Astrocyte of the cerebellum (primary cell): ENCODE results near the gene SRMS.

Experiments used
- DNase-seq: peaks from one replicate; pipeline ENCODE4 v3.0.0-alpha.2; 2011; ENCODE audit warnings: low read depth
- H3K4me3 ChIP-seq: 2 replicates; pipeline ENCODE4 v1.5.1; 2011; ENCODE audit warnings: mild to moderate bottlenecking, low read depth, low read length, moderate library complexity
- CTCF ChIP-seq: IDR thresholded peaks from 2 replicates; pipeline ENCODE4 v1.5.1; 2012; ENCODE audit warnings: low read length, low read depth, moderate library complexity, mild to moderate bottlenecking; ENCODE audit errors: missing control alignments
- in situ Hi-C: cut with HindIII; loops from 2 replicates; pipeline ENCODE4 v1.10.0; 2017; ENCODE audit warnings: low sequenced_read_pairs

SRMS gene

GRCh38 chr20:63503524-63503923, 44.0 kb downstream of the SRMS start:
- no peak overlapping the region for H3K4me3 ChIP-seq
- no peak for DNase-seq
- no peak for TF ChIP-seq CTCF
- in situ Hi-C loops, result no loop called here

GRCh38 chr20:63502671-63503172, 44.8 kb downstream of the SRMS start:
- in situ Hi-C loops, result no loop called here
- TF ChIP-seq CTCF, result no peak

GRCh38 chr20:63501818-63502670, 45.5 kb downstream of the SRMS start:
- in situ Hi-C loops, result no loop called here
- H3K4me3 ChIP-seq, result no peak overlapping the region
- no peak for DNase-seq
- TF ChIP-seq CTCF, result no peak

More at GRCh38 chr20:63502671-63503172, 44.8 kb downstream of the SRMS start:
- no peak overlapping the region for H3K4me3 ChIP-seq
- DNase-seq, result no peak

- DNase-seq, result no peak
- no peak for TF ChIP-seq CTCF
- in situ Hi-C loops, result no loop called here
- no peak overlapping the region for H3K4me3 ChIP-seq
These were observed 46.4 kb downstream of the SRMS start for GRCh38 chr20:63500902-63501817.

GRCh38 chr20:63500151-63500901, 47.2 kb downstream of the SRMS start:
- TF ChIP-seq CTCF, result no peak
- no peak for DNase-seq
- in situ Hi-C loops, result no loop called here
- no peak overlapping the region for H3K4me3 ChIP-seq
